Liver (tissue), 9 donors: ENCODE data around the gene MYH11. TPM values are rescaled to one million over a fixed set of nuclear protein-coding genes. Genes with fewer than 3 reads are reported as not detected.

Experiments used
- DNase-seq: peaks from one replicate; pipeline ENCODE4 v3.0.0-alpha.2; 2017; ENCODE audit warnings: low spot score
- H3K27ac ChIP-seq, 2 donors: one replicate each; pipeline ENCODE4 v1.7.0; 2013; ENCODE audit warnings: inconsistent platforms in 2 of 2, low read length in 2 of 2, control low read depth in 1 of 2, low read depth in 1 of 2, mild to moderate bottlenecking in 1 of 2
- H3K27me3 ChIP-seq, 4 donors: one replicate each; pipeline versions ENCODE4 v1.6.1 to v1.7.0; 2013; ENCODE audit warnings: low read length in 3 of 4, inconsistent platforms in 1 of 4, mild to moderate bottlenecking in 1 of 4, moderate library complexity in 1 of 4; ENCODE audit not compliant: control insufficient read depth in 4 of 4, insufficient read depth in 4 of 4
- H3K36me3 ChIP-seq, 4 donors: one replicate each; pipeline versions ENCODE4 v1.6.1 to v1.7.0; 2013; ENCODE audit warnings: low read length in 3 of 4, mild to moderate bottlenecking in 3 of 4, low read depth in 1 of 4, moderate library complexity in 1 of 4; ENCODE audit not compliant: control insufficient read depth in 4 of 4, insufficient read depth in 3 of 4
- H3K4me1 ChIP-seq, 4 donors: one replicate each; pipeline versions ENCODE4 v1.6.1 to v1.7.0; 2013; ENCODE audit warnings: low read length in 3 of 4, mild to moderate bottlenecking in 3 of 4, moderate library complexity in 1 of 4; ENCODE audit not compliant: control insufficient read depth in 4 of 4, insufficient read depth in 4 of 4
- H3K4me3 ChIP-seq, 3 donors: one replicate each; pipeline versions ENCODE4 v1.6.1 to v1.7.0; 2013; ENCODE audit warnings: low read length in 3 of 3, control low read depth in 1 of 3, low read depth in 1 of 3, mild to moderate bottlenecking in 1 of 3
- H3K9ac ChIP-seq, 2 donors: one replicate each; pipeline ENCODE4 v1.7.0; 2013; ENCODE audit warnings: low read length in 2 of 2, mild to moderate bottlenecking in 2 of 2, moderate library complexity in 2 of 2, control low read depth in 1 of 2, low read depth in 1 of 2
- H3K9me3 ChIP-seq, 4 donors: one replicate each; pipeline versions ENCODE4 v1.6.1 to v1.7.0; 2013; ENCODE audit warnings: low read length in 3 of 4; ENCODE audit not compliant: control insufficient read depth in 4 of 4
- CTCF ChIP-seq: fragments of 150-350 bp; IDR thresholded peaks from 2 replicates; pipeline ENCODE4 v1.5.1; 2017; ENCODE audit warnings: improper control_type of control experiment, low read depth, low read length; ENCODE audit not compliant: missing input control
- FOXA1 ChIP-seq: IDR thresholded peaks from 2 replicates; pipeline ENCODE4 v1.6.1; 2016; ENCODE audit warnings: antibody characterized with exemption
- FOXA2 ChIP-seq: IDR thresholded peaks from 2 replicates; pipeline ENCODE4 v1.6.1; 2016; ENCODE audit warnings: antibody characterized with exemption
- GABPA ChIP-seq, 2 donors: IDR thresholded peaks in 1 of 2; conservative IDR thresholded peaks in 1 of 2; 2 replicates each; pipeline ENCODE4 v1.6.1; 2016; ENCODE audit warnings: antibody characterized with exemption in 2 of 2, mild to moderate bottlenecking in 1 of 2, moderate library complexity in 1 of 2
- HNF4A ChIP-seq, 2 donors: conservative IDR thresholded peaks; 2 replicates each; pipeline ENCODE4 v1.6.1; 2016; ENCODE audit warnings: antibody characterized with exemption in 2 of 2, mild to moderate bottlenecking in 2 of 2
- HNF4G ChIP-seq: IDR thresholded peaks from 2 replicates; pipeline ENCODE4 v1.6.1; 2016; ENCODE audit warnings: antibody characterized with exemption
- JUND ChIP-seq, 2 donors: IDR thresholded peaks; 2 replicates each; pipeline ENCODE4 v1.6.1; 2016; ENCODE audit warnings: antibody characterized with exemption in 2 of 2
- MAX ChIP-seq: IDR thresholded peaks from 2 replicates; pipeline ENCODE4 v1.6.1; 2016; ENCODE audit warnings: antibody characterized with exemption
- NR2F2 ChIP-seq: IDR thresholded peaks from 2 replicates; pipeline ENCODE4 v1.6.1; 2016; ENCODE audit warnings: antibody characterized with exemption
- RAD21 ChIP-seq, 2 donors: IDR thresholded peaks; 2 replicates each; pipeline ENCODE4 v1.6.1; 2016; ENCODE audit warnings: antibody characterized with exemption in 2 of 2, mild to moderate bottlenecking in 2 of 2
- RXRA ChIP-seq, 2 donors: IDR thresholded peaks; 2 replicates each; pipeline ENCODE4 v1.6.1; 2017 to 2018; ENCODE audit warnings: antibody characterized with exemption in 2 of 2, mild to moderate bottlenecking in 1 of 2
- TAF1 ChIP-seq: conservative IDR thresholded peaks from 2 replicates; pipeline ENCODE4 v1.6.1; 2016; ENCODE audit warnings: antibody characterized with exemption, mild to moderate bottlenecking
- YY1 ChIP-seq: IDR thresholded peaks from 2 replicates; pipeline ENCODE4 v1.6.1; 2016; ENCODE audit warnings: antibody characterized with exemption, mild to moderate bottlenecking
- WGBS: extraction: QIAGEN DNeasy Blood & Tissue Kit; methylation state at CpG from one replicate; pipeline ENCODE4 v1.1.7; 2013; 5-methylcytosine and 5-hydroxymethylcytosine counted together
- polyA plus RNA-seq, 2 donors: library from polyadenylated mRNA; stranded (reverse) in 1 of 2; unstranded in 1 of 2; fragments of 200-250 nt in 1 of 2; fragments of >200 nt in 1 of 2; fragmentation: Nextera tagmentation in 1 of 2; extraction: Ambion mirVana in 1 of 2; gene quantifications; one replicate each; pipeline versions ENCODE4 v1.2.1 to v1.2.3, GENCODE V29; 2013 to 2015
- total RNA-seq, 2 donors: library from RNA; depleted of rRNA; stranded (reverse); fragments of >200 nt; gene quantifications; one replicate each; pipeline ENCODE4 v1.2.3, GENCODE V29; 2014
- TF ChIP-seq, protein P1 (sequence below): IDR thresholded peaks from 2 replicates; pipeline ENCODE4 v1.6.1; 2016; ENCODE audit warnings: antibody characterized with exemption
- TF ChIP-seq, protein P2 (sequence below): IDR thresholded peaks from 2 replicates; pipeline ENCODE4 v1.6.1; 2016; ENCODE audit warnings: antibody characterized with exemption, mild to moderate bottlenecking
- donor health status: healthy.
- donor health status: healthy.
- donor health status: healthy.
- donor health status: healthy.
- donor health status: healthy.

The MYH11 gene
- total and polyA plus RNA-seq, 4 donors, result 0.51 to 33.7 (median 4.0) TPM

DNA sequence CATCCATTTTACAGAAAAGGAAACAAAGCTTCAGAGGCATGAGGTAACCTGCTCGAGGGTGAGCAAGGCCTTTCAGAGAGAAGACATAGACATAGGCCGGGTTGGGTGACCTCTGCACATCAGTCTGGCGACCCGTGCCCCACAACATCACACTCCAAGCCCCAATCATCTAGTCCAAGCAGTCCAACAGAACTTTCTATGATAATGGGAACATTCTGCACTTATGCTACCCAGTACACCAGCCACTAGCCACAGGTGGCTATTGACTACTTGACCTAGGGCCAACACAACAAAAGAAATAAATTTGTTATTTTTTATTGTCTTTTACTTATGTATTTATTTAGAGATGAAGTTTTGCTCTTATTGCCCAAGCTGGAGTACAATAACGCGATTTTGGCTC is 20.8 kb downstream of the MYH11 start:
- no peak for DNase-seq
- WGBS, result 86% methylated on average over 6 of the region's 6 CpGs
- H3K9ac ChIP-seq, result no peak overlapping the region
- no peaks in the 10 kb centered on the region for H3K9me3 ChIP-seq
- no peak overlapping the region for H3K27ac ChIP-seq
- no peaks in the 10 kb centered on the region for H3K4me1 ChIP-seq
- H3K36me3 ChIP-seq, result no peaks in the 10 kb centered on the region
- TF ChIP-seq, protein P1, sequence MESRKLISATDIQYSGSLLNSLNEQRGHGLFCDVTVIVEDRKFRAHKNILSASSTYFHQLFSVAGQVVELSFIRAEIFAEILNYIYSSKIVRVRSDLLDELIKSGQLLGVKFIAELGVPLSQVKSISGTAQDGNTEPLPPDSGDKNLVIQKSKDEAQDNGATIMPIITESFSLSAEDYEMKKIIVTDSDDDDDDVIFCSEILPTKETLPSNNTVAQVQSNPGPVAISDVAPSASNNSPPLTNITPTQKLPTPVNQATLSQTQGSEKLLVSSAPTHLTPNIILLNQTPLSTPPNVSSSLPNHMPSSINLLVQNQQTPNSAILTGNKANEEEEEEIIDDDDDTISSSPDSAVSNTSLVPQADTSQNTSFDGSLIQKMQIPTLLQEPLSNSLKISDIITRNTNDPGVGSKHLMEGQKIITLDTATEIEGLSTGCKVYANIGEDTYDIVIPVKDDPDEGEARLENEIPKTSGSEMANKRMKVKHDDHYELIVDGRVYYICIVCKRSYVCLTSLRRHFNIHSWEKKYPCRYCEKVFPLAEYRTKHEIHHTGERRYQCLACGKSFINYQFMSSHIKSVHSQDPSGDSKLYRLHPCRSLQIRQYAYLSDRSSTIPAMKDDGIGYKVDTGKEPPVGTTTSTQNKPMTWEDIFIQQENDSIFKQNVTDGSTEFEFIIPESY, result no peak
- TF ChIP-seq HNF4A (conservative IDR thresholded peaks at IDR 0.05) (no peak), YY1 (no peak), FOXA2 (no peak), HNF4G (no peak), FOXA1 (no peak), RXRA (IDR thresholded peaks at IDR 0.05) (no peak), GABPA (IDR thresholded peaks at IDR 0.05 in 1 of 2, conservative IDR thresholded peaks at IDR 0.05 in 1 of 2) (no peak), NR2F2 (no peak), RAD21 (IDR thresholded peaks at IDR 0.05) (no peak), CTCF (no peak), JUND (IDR thresholded peaks at IDR 0.05) (no peak), MAX (no peak)
- TF ChIP-seq, protein P2, sequence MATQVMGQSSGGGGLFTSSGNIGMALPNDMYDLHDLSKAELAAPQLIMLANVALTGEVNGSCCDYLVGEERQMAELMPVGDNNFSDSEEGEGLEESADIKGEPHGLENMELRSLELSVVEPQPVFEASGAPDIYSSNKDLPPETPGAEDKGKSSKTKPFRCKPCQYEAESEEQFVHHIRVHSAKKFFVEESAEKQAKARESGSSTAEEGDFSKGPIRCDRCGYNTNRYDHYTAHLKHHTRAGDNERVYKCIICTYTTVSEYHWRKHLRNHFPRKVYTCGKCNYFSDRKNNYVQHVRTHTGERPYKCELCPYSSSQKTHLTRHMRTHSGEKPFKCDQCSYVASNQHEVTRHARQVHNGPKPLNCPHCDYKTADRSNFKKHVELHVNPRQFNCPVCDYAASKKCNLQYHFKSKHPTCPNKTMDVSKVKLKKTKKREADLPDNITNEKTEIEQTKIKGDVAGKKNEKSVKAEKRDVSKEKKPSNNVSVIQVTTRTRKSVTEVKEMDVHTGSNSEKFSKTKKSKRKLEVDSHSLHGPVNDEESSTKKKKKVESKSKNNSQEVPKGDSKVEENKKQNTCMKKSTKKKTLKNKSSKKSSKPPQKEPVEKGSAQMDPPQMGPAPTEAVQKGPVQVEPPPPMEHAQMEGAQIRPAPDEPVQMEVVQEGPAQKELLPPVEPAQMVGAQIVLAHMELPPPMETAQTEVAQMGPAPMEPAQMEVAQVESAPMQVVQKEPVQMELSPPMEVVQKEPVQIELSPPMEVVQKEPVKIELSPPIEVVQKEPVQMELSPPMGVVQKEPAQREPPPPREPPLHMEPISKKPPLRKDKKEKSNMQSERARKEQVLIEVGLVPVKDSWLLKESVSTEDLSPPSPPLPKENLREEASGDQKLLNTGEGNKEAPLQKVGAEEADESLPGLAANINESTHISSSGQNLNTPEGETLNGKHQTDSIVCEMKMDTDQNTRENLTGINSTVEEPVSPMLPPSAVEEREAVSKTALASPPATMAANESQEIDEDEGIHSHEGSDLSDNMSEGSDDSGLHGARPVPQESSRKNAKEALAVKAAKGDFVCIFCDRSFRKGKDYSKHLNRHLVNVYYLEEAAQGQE, result no peak
- H3K27me3 ChIP-seq, result no peaks in the 10 kb centered on the region
- no peak overlapping the region for H3K4me3 ChIP-seq

- no peak for DNase-seq
- WGBS, result 59% methylated on average over 2 of the region's 2 CpGs
- no peaks in the 10 kb centered on the region for H3K27me3 ChIP-seq
- H3K9ac ChIP-seq, result no peak overlapping the region
- no peaks in the 10 kb centered on the region for H3K9me3 ChIP-seq
- H3K27ac ChIP-seq, result no peak overlapping the region
- H3K4me3 ChIP-seq, result no peak overlapping the region
- no peaks in the 10 kb centered on the region for H3K36me3 ChIP-seq
- TF ChIP-seq TAF1, result no peak
- no peak for TF ChIP-seq GABPA (IDR thresholded peaks at IDR 0.05 in 1 of 2, conservative IDR thresholded peaks at IDR 0.05 in 1 of 2)
- no peak for TF ChIP-seq YY1
- no peaks in the 10 kb centered on the region for H3K4me1 ChIP-seq
Measured at GRCh38 chr16:15835136-15835878, 21.5 kb downstream of the MYH11 start.
